Activated CD8-positive, alpha-beta memory T cell treated with anti-CD3 and anti-CD28 coated beads, Interleukin-2, amount 50 U/mL, for 24 hours (primary cell): ENCODE results near the gene CHRNA9.

Experiments used
- DNase-seq: peaks from one replicate; pipeline ENCODE4 v3.0.0-alpha.2; 2020; ENCODE audit errors: extremely low read depth

The CHRNA9 gene

DNA sequence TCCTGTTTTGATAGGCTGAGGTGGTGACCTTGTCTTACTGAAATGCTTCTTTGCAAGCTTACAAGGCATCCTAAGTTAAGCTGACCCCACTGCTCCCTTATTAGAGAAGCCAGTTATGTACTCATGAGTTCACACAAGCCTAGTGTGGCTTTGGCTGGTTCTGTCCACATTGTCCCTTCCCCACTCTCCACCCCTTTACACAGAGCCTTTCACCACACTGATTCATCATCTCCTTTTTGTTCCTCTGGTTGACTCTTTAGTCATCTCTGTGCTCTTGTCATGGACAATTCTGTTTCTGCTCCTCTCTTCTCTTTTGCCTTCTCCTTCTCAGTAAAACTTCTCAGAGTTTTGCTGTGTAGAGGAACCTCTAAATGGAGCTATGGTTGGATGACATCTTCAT lies 4.9 kb downstream of the CHRNA9 start:
- DNase-seq, result no peak

DNA sequence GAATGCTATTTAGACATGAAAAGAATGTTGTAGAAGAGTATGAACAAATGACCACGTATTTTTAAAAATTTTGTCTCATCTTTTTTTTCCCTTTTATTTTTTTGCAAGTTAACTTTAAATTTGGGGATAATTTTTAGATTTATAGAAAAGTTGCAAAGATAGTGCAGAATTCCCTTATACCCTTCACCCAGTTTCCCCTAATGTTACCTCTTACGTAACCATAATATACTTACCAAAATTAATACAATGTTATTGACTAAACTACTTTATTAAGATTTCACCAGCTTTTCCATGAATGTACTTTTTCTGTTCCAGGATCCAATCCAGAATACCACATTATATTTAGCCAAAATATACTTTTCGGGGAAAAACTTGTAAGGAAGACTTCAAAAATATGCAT lies 12.3 kb downstream of the CHRNA9 start:
- DNase-seq, result no peak

DNA sequence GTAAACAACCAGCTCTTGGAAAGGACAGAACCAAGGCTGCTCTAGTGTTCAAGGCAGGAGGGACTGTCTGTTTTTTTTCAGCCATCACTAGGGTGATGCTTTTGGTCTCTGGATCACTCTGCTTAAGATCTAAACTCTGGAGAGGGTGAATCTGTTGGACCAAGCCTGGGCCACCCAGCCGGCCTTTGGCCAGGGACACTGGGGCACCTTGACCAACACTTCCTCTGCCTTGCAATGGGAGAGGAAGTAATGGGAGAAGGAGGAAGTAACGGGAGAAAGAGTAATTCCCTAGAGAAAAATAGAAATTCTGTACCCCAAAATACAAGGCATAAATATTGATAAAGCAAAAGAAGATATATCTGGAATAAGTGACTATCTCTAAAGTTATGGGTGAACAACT lies 12.9 kb downstream of the CHRNA9 start:
- no peak for DNase-seq

DNA sequence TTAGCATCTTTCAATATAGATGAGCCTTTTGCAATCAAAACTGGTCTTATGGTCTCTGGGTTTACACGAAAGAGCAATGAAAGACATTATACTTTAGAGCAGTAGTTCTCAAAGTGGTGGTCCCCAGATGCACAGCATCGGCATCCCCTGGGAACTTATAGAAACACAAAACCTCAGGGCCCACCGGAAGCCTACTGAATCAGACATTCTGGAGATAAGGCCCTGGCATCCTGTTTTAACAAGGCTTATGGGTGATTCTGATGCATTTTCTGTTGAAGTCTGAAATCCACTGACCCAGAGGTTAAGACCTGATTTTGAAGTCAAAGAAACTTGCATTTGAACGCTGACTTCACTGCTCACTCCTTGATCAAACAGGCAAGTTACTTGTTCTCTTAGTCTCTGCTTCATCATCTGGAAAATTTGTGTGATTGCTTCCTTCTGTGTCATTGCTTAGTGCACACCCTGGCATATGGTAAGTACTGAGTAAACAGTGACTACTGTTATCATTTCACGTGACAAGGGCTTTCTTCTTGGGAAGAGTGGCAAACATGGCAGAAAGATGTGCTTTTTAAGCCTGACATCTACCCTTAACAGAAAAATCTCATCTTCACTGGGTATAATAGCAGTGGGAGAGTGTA lies 14.5 kb downstream of the CHRNA9 start:
- DNase-seq, result no peak

DNA sequence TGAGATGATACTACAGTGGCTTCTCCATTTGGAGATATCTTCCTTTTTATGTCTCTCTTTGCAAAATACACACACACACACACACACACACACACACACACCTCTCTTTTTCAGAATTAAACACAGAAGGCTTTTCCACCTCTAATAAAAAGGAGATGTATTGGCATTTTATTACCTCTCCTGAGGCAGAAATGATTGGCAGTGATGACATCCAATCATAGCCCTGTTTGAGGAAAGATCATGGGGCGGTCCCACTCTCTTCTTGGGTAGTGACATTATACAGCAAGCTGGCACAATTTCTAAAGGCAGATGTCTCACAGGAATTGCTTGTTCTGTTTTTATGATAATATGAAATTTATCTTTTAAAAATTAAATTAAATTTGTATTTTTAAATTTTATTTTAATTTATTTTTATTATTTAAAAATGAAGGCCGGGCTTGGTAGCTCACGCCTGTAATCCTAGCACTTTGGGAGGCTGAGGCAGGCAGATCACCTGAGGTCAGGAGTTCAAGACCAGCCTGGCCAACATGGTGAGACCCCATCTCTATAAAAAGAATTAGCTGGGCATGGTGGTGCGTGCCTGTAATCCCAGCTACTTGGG lies 15.6 kb downstream of the CHRNA9 start:
- DNase-seq, result no peak

DNA sequence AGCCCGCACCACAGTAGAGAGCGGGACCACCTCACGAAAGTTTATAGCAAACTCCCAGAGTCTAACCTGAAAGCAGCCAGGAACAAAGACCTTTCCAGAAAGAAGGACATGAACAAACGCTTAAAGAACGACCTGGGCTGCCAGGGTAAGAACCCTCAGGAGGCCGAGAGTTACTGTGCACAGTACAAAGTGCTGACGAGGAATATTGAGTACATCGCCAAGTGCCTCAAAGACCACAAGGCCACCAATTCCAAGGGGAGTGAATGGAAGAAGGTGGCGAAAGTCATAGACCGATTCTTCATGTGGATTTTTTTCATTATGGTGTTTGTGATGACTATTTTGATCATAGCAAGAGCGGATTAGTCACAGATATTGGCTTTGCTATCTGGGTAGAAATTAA lies 19.0 kb downstream of the CHRNA9 start:
- no peak for DNase-seq

DNA sequence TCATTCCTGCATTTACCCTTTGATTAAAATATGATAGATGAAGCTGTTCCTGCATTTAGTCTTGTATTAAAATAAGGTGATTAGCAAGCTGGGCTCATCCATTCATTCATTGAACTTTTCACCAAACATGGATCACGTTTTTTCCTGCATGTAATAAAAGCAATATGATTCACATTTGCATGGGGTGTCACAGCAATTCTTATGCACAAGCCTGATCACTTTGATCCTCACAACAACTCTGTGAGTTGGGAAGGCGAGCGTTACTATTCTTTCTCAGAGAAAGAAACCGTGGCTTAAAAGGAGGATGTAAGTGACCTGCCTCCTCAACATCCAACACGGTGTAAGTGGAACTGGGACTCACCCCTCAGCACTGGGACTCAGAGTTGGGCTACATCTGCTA lies 20.0 kb downstream of the CHRNA9 start:
- DNase-seq, result no peak

DNA sequence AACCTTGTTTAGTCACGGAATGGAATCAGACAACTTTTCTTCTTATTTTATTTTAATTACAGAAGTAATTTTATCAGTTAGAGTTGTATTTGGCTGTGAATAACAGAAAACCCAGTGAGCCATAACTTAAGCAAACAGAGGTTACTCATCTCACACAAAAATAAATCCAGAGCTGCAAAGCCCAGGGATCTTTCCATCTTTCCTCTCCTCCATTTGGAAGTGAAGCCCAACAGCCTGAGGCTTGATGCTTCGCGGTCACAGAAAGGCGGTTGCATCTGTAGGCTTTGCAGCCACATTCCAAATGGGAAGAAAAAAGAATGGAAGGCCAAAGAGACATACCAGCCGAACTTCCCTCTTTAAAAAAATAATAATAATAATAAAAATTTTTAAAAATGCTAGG lies 22.6 kb downstream of the CHRNA9 start:
- no peak for DNase-seq

DNA sequence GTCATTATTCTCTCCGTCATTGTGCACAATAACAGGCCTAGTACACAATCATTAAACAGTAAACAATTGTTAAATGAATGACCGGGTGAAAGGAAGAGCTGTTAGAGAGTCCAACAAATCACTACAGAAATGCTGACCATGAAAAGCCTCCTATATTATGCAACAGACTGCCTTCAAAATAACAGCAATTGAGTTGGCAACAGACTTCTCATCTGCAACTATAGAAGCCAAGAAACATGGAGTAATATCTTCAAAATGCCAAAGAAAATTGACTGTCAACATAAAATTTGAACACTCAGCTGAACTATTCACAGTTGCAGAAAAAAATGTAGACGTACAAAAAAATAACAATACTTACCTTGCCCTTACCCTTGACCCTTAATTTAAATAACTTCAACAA lies 26.2 kb downstream of the CHRNA9 start:
- no peak for DNase-seq

DNA sequence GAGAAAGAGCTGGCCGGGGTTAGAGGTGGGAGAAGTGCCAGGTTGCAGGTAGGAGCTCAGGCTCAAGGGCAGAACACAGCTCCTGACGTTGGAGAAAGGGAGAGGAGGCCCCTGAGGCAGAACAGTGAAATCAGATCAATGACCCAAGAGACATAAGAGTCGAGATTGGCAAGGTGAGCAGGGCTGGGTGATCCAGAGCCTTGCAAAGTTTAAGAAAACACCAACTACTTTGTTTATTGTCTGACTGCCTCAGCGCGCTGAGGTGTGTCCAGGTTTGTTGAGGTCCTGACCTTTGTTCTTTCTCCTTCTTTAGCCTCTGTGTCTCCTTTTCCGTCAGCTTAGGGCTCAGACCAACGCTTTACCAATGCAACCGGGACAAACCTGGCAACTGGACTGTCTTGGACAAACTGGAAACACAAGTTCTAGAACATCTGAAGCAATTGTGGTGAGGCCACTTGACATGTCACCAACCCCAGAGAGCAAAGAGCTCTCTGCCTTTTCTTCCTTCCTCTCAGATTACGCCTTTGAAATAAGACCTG lies 28.3 kb downstream of the CHRNA9 start:
- no peak for DNase-seq

DNA sequence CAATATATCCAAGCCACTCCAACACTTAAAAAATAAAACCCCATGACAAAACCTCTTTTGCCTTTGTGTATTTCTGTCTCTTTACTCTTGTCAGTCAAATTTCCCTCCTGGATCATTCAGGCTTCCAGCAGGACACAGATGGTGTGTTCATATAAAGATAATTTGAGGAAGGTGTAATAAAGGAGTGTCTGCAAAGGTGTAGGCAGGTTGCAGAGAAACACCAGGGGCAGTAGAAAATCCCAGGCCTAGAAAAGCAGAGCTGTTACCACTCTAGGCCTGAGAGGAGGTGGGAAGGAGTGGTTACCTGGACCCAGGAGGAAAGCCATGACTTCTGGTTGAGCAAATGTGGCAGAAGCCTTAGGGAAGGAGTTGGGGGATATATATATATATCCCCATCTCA lies 28.8 kb downstream of the CHRNA9 start:
- DNase-seq, result no peak

DNA sequence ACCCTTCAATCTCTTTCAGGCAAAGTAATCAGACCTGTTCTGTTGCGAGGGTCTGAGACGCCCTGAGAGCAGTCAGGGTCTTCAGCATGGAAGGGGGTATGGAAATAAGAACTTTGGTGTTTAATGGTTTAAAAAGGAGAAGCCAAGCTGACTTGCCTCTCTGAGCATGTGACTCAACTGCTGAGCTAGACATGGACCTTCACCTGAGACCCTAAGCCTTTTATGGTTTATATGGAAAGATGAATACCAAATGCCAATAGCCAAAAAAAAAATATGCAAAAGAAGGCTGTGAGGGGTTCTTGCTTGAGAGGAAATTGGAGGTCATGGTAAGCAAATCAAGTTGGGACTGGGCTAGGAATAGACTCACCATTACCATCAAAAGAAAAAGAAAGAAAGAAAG lies 30.6 kb downstream of the CHRNA9 start:
- DNase-seq, result no peak

DNA sequence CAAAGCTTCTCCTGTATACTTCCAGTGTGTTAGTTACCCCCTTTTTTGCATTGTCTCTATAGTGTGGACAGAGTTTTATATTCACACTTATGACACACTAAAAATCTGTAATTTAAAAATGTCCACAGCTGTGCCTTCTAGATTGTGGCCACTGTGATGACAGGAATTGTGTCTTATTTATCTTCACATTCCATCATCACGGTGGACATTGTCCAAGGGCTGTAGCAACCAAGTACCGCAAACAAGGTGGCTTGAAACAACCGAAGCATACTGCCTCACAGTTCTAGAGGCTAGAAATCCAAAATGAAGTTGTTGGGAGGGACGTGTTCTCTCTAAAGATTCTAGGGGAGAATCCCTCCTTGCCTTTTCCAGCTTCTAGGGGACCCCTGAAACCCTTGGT lies 32.3 kb downstream of the CHRNA9 start:
- DNase-seq, result no peak

DNA sequence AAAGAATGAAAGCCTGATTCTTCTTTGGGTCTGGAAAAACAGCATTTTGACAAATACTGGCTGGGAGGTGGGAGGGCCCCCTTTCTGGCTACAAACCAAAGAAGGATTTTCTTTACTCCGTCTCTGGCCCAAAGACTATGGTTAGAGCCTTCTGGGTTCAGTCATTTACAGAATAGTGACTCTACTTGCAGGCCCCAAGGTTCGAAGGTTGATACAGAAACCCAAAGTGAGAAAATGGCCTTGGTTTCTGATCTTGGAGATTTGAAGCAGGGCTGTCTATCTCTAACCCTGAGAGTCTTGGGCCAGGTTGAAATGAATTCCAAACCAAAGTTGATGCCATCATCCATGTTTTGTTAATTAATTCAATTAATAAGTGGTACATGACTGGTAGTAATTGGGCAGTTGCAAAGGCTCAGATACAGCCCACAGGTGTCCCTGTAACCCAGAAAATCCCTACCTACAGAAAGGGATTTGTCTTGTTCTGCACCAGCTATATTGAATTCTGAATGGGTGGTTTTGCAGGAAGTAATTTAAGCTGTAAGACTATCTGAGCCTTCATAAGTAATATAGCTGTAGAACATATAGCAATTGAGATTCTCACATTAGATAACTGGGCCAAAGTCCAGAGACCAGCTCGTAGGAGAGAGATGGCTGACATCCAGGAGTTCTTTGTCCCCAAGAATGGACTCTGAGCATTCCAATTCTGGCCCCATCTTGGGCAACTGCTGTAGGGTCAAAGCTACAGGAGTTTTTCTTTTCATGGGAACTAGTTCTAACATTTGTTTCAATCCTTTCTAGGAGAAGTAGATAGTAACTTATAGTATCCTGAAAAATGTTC lies 34.5 kb downstream of the CHRNA9 start:
- no peak for DNase-seq

DNA sequence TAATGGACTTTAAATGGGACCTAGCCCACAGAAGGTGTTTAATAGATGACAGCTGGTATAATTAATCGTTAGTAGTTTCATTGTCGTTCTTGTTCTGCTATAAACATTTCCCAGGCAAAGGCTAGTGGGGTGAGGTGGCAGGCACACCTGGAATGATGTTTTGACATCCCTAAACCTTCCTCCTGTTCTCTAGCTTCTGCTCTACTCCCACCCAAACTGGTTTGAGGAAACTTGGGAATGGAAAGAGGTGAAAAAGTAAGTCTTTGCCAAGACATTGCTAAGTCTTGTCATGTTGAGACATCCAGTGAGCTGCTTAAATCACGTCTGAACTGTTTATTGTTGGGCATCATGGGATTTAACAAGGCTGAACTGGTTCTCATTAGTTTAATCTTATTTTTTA lies 37.5 kb downstream of the CHRNA9 start:
- DNase-seq, result no peak

DNA sequence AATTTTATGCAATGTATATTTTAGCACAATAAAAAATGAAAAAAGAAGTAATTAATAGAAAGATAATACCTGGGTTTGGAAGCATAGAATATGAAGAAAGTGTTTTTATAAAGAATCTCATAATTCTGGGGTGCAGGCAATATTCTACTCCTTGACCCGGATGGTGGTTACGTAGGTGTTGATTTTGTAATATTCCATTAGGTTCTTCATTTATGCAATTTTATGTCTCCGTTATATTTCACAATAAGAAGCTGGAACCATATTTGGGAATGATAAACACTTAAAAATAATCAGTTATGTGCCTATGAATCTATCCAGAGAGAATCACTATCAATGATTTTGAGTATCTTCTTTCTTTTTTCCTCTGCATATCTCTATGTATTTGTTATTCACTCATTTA lies 38.5 kb downstream of the CHRNA9 start:
- no peak for DNase-seq

DNA sequence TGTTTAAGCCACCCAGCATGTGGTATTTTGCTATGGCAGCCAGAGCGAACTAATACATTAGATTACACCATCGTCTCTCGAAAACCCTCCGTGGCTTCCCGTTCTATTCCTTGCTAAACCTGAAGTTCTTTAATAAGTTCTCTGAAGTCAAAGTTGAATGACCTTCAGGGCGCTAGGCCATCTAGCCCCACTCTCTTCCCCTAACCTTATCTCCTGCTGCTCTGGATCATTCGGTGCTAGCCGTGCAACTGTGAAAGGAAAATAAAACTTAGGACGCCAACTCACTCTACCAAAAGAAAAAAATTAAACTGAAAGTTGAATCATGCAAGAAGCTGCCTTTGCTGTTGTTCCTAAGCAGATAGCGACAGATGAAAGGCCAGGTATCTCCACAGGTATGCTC lies 40.0 kb downstream of the CHRNA9 start:
- DNase-seq, result no peak

DNA sequence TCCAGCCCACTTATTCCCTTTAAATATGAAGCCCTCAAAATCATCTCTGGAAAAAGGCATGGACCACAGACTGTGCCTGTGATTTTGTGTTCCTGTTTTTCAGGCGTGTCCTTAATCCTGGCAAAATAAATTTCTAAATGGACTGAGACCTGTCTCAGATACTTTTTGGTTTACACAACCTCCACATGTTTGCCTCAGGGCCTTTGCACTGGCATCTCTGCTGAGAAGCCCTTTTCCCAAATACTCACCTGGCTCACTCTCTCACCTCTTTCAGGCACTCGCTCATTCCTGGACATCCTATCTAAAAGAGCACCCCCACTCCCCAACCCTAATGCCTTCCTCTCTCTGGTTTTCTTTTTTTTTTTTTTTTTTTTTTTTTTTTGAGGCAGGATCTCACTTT lies 40.5 kb downstream of the CHRNA9 start:
- DNase-seq, result no peak

DNA sequence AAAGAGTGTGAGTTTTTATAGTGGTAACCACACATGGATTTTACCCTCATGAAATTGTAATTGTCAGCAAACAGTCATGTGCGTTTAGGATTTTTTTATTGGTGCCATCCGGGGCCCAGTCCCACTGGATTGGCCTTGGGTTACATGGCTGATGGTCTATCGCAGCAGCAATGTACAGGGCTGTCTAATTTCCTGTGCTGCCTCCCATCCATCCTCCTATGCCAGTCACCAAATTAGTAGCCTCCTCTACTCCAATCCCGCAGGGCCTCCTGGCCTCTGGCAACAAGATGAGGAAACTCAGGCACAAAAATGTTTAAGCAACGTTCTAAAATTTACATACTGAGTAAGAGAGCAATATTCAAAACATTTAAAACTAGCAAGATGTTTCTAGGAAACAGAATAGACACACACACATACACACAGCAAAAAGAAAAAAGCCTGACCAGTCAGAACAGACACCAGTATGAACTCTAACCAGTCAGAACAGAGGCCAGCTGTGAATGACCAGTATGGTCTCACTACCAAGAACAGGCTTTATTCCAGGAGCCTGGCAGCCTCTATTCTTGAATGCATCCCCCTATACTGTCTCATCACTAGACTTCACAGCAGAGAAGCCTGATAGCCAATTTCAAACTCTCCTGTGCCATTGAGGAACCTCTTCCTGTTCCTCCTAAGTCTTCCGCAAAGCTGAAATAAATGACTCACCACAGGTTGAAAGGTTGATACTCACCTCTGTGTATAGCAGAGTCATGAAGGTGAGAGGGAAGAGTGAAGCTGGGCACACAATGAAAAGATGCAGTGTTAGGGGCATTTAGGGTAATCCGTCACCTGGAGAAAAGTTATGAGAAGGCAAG lies 42.6 kb downstream of the CHRNA9 start:
- no peak for DNase-seq

DNA sequence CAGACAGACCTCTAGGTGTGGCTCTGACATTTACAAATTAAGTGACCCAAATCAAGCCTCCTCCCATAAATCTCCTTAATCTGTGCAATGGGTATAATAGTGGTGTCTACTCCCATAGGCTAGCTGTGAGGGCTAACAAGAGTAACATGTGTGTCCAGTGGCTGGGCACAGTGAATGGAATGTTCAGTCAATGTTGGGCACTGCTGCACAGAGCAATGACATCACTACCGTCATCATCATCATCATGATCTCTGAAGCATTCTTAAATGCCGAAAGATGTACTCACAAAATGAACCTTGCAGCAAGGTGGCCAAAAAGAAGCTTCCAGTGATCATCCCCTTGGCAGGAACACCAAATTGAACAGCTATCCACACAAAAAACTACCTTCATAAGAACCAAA lies 43.5 kb downstream of the CHRNA9 start:
- no peak for DNase-seq

DNA sequence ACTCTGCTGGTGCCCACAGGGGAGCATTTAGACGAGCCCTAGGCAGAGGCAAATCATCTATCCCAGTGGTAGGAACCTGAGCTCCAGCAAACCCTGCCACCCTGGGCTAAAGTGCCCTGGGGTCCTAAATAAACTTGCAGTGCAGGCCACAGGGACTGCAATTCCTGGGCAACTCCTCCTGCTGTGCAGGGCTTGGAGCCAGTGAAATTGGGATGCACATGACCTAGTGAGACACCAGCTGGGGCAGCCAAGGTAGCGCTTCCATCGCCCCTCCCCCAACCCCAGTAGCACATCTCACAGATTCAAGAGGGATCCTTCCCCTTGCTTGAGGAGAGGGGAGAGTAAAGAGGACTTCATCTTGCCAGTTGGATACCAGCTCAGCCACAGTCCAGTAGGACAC lies 44.1 kb downstream of the CHRNA9 start:
- DNase-seq, result no peak

DNA sequence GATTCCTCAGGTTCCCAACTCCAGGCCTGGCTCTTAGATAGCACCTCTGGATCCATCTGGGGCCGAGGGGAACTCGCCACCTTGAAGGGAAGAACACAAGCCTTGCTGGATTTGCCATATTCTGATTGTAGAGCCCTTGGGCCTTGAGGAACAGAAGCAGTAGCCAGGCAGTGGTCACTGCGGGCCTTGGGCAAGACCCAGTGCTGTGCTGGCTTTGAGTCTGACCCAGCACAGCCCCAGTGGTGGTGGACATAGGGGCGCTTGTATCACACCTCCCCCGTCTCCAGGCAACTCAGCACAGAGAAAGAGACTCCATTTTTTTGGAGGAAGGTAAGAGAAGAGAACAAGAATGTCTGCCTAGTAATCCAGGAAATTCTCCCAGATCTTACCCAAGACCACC lies 45.5 kb downstream of the CHRNA9 start:
- DNase-seq, result no peak
